ENCODE results near the gene VAMP8. TPM values are rescaled to one million over a fixed set of nuclear protein-coding genes. Genes with fewer than 3 reads are reported as not detected.

VAMP8 gene
- polyA plus RNA-seq, 3 donors: 260 to 761 (median 623) TPM

GRCh38 chr2:85598594-85599340, 21.4 kb downstream of the VAMP8 start:
- Mint-ChIP-seq H3K9me3 (peaks cover 0 to 2% (median 0%) of the 10 kb centered on the region in 7 donors), H3K27ac (no peak overlapping the region), H3K27me3 (ENCODE audit: low read depth in 3 of 3) (peaks cover 2 to 8% (median 3%) of the 10 kb centered on the region in 3 donors), H3K4me1 (peaks cover 48% of the 10 kb centered on the region), H3K4me3 (no peak overlapping the region), H3K36me3 (peaks cover 31 to 34% of the 10 kb centered on the region in 2 donors)
- no peak for TF ChIP-seq CTCF (IDR thresholded peaks at IDR 0.05)
- H3K9me3 ChIP-seq (replicated peaks in 1 of 2; ENCODE audit: control insufficient read depth in 1 of 2, insufficient read depth in 1 of 2, low read length in 2 of 2): no peaks in the 10 kb centered on the region
- no peak overlapping the region for H3K4me3 ChIP-seq (replicated peaks in 1 of 3; ENCODE audit: low read depth in 2 of 3, low read length in 3 of 3)
- no peak overlapping the region for H3K27ac ChIP-seq (ENCODE audit: low read depth in 1 of 2, low read length in 2 of 2)
- H3K9ac ChIP-seq (ENCODE audit: insufficient read depth, low read length, poor library complexity, severe bottlenecking): no peak overlapping the region
- WGBS (ENCODE audit: insufficient coverage): 93% methylated on average over 3 of the region's 14 CpGs
- peaks cover 46% of the 10 kb centered on the region for H3K79me2 ChIP-seq (ENCODE audit: insufficient read depth, low read length)
- H3K36me3 ChIP-seq (replicated peaks in 1 of 2; ENCODE audit: control insufficient read depth in 1 of 2, insufficient read depth in 2 of 2, low read length in 2 of 2): peaks cover 27 to 35% of the 10 kb centered on the region in 2 donors
- intact Hi-C loops (cut with micrococcal nuclease): no loop called here
- H3K4me1 ChIP-seq (ENCODE audit: control insufficient read depth in 1 of 2, insufficient read depth in 2 of 2, low read length in 2 of 2): peaks cover 38 to 53% of the 10 kb centered on the region in 2 donors
- H3K4me2 ChIP-seq (replicated peaks; ENCODE audit: extremely low read depth, low read length, poor library complexity, severe bottlenecking): no peak overlapping the region
- H2AFZ ChIP-seq (ENCODE audit: insufficient read depth, low read depth, low read length, poor library complexity, severe bottlenecking): no peak overlapping the region
- no peaks in the 10 kb centered on the region for H3K27me3 ChIP-seq (ENCODE audit: control insufficient read depth in 2 of 2, insufficient read depth in 2 of 2, low read length in 2 of 2)
- peaks cover 45% of the 10 kb centered on the region for H4K20me1 ChIP-seq (ENCODE audit: insufficient read depth, low read length)
- DNase-seq: no peak

GRCh38 chr2:85599468-85600234, 22.3 kb downstream of the VAMP8 start:
- Histone ChIP-seq H3K4me2 (replicated peaks; ENCODE audit: extremely low read depth, low read length, poor library complexity, severe bottlenecking) (no peak overlapping the region), H3K27me3 (ENCODE audit: control insufficient read depth in 2 of 2, insufficient read depth in 2 of 2, low read length in 2 of 2) (no peaks in the 10 kb centered on the region), H3K27ac (ENCODE audit: low read depth in 1 of 2, low read length in 2 of 2) (no peak overlapping the region), H3K79me2 (ENCODE audit: insufficient read depth, low read length) (peaks cover 37% of the 10 kb centered on the region), H3K4me1 (ENCODE audit: control insufficient read depth in 1 of 2, insufficient read depth in 2 of 2, low read length in 2 of 2) (peaks cover 39 to 55% of the 10 kb centered on the region in 2 donors), H3K9me3 (replicated peaks in 1 of 2; ENCODE audit: control insufficient read depth in 1 of 2, insufficient read depth in 1 of 2, low read length in 2 of 2) (no peaks in the 10 kb centered on the region), H2AFZ (ENCODE audit: insufficient read depth, low read depth, low read length, poor library complexity, severe bottlenecking) (no peak overlapping the region), H3K4me3 (replicated peaks in 1 of 3; ENCODE audit: low read depth in 2 of 3, low read length in 3 of 3) (no peak overlapping the region), H4K20me1 (ENCODE audit: insufficient read depth, low read length) (peaks cover 51% of the 10 kb centered on the region), H3K36me3 (replicated peaks in 1 of 2; ENCODE audit: control insufficient read depth in 1 of 2, insufficient read depth in 2 of 2, low read length in 2 of 2) (peaks cover 27 to 35% of the 10 kb centered on the region in 2 donors), H3K9ac (ENCODE audit: insufficient read depth, low read length, poor library complexity, severe bottlenecking) (no peak overlapping the region)
- intact Hi-C loops (cut with micrococcal nuclease): loop anchor here (5.0 kb wide), 2 partner anchors 32 to 37 kb away; partner anchors contain the start of gene GGCX (in 1 of the 2)
- Mint-ChIP-seq H3K36me3 (peaks cover 31 to 34% of the 10 kb centered on the region in 2 donors), H3K27ac (no peak overlapping the region), H3K4me1 (peaks cover 48% of the 10 kb centered on the region), H3K9me3 (peaks cover 0 to 2% (median 0%) of the 10 kb centered on the region in 7 donors), H3K27me3 (ENCODE audit: low read depth in 3 of 3) (peaks cover 3 to 8% (median 4%) of the 10 kb centered on the region in 3 donors), H3K4me3 (no peak overlapping the region)
- DNase-seq: no peak
- 82% methylated on average over 17 of the region's 17 CpGs for WGBS (ENCODE audit: insufficient coverage)
- TF ChIP-seq CTCF (IDR thresholded peaks at IDR 0.05): no peak

All from CD14-positive monocyte (primary cell).